Stomach (tissue), 4 donors: Measurements from ENCODE around the gene PRRT2.

Source experiments
- CTCF ChIP-seq, 7 experiments: fragments of 450-650 bp in 4 of 7; fragments of 200-600 bp in 3 of 7; sonication (generic) in 3 of 7; IDR thresholded peaks; one replicate each; pipeline ENCODE4 v1.5.1; 2016 to 2019; ENCODE audit warnings: antibody characterized with exemption in 7 of 7, control low read depth in 2 of 7, mild to moderate bottlenecking in 1 of 7
- POLR2AphosphoS5 ChIP-seq, 3 donors: sonication (generic); formaldehyde crosslinking; IDR thresholded peaks; one replicate each; pipeline ENCODE4 v1.6.1; 2016; ENCODE audit warnings: antibody characterized with exemption in 3 of 3

- no peak for TF ChIP-seq POLR2AphosphoS5 (IDR thresholded peaks at IDR 0.05)
- TF ChIP-seq CTCF (IDR thresholded peaks at IDR 0.05): peak in 1 of 7 experiments; percentile 6
Observed at GRCh38 chr16:29862383-29862883, 50.4 kb downstream of the PRRT2 start.
